AG04449 (cell line): ENCODE results near the gene YTHDC1.

Experiments used
- CTCF ChIA-PET: fragments of 350-600 bp; formaldehyde crosslinking; extraction: SDS; loops from one replicate; lab custom pipeline; 2021; ENCODE audit warnings: antibody characterized with exemption; lab: Yijun Ruan, JAX
- POLR2A ChIA-PET: fragments of 400-600, 350-600 bp; formaldehyde crosslinking; extraction: SDS; loops from one replicate; lab custom pipeline; 2020; ENCODE audit warnings: antibody characterized with exemption, inconsistent platforms; lab: Yijun Ruan, JAX
- DNase-seq: peaks from one replicate; pipeline ENCODE4 v3.0.0-alpha.2; 2010; ENCODE audit warnings: low read depth, low spot score
- H3K4me3 ChIP-seq: 2 replicates; pipeline ENCODE4 v1.5.1; 2011; ENCODE audit warnings: low read depth, mild to moderate bottlenecking, control low read depth, low read length
- CTCF ChIP-seq: IDR thresholded peaks from one replicate; pipeline ENCODE4 v1.5.1; 2011; ENCODE audit warnings: mild to moderate bottlenecking, moderate library complexity, low read length, control low read depth, inconsistent platforms; ENCODE audit not compliant: insufficient read depth; ENCODE audit errors: missing control alignments

YTHDC1 gene

GRCh38 chr4:68338625-68339024 lies 11.3 kb downstream of the YTHDC1 start:
- ChIA-PET POLR2A (no interaction called here), CTCF (interaction anchor here (1.4 kb wide), 1 partner anchor 67 kb away, joined by 3 read pairs; no protein-coding TSS in a partner anchor)
- no peak for DNase-seq
- H3K4me3 ChIP-seq = no peak overlapping the region
- no peak for TF ChIP-seq CTCF

DNA sequence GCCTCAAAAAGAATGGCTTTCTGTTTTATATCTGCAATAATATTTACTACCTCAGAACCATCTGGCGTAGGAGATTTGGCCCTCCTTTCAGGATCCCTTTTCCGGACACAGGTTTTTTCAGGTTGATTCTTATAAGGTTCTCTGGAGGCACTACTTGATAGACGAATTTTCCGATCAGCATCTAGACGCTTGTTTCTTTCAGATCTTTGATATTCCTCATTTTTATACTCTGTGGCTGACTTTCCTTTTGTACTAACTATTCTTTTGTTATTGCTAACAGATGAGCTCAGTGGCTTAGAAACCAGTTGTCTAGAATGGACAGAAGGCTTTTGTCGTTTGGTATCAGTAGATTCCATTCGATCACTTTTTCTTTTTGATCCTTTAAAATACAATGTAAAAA lies 12.4 kb downstream of the YTHDC1 start:
- ChIA-PET CTCF (interaction anchor here (1.2 to 1.4 kb wide), 2 partner anchors 38 to 66 kb away, joined by 3 to 5 read pairs; no protein-coding TSS in a partner anchor), POLR2A (no interaction called here)
- no peak overlapping the region for H3K4me3 ChIP-seq
- no peak for TF ChIP-seq CTCF
- DNase-seq = no peak

- H3K4me3 ChIP-seq = no peak overlapping the region
- no peak for DNase-seq
- no peak for TF ChIP-seq CTCF
- ChIA-PET POLR2A (no interaction called here), CTCF (interaction anchor here (1.2 kb wide), 1 partner anchor 39 kb away, joined by 5 read pairs; no protein-coding TSS in a partner anchor)
Measured at GRCh38 chr4:68337004-68337403, 12.9 kb downstream of the YTHDC1 start.

DNA sequence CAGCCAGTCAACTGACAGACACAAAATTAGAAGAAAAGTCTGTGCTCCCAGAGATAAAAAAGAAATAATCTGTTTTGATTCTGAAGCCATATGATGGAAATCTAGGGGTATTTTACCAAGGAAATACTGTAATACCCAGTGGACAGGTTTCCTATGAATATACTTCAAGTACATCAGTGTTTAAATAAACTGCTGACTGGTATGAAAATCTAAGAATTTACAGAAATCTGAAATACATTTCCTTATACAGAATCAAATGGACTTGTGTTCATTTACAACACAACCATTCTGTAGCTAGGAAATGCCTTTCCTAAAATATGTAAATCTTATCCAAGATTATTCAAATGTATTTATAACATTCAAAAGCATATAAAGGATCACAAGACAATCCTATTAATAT lies 13.4 kb downstream of the YTHDC1 start:
- no peak for TF ChIP-seq CTCF
- H3K4me3 ChIP-seq = no peak overlapping the region
- CTCF ChIA-PET = no interaction called here
- POLR2A ChIA-PET = no interaction called here
- no peak for DNase-seq

DNA sequence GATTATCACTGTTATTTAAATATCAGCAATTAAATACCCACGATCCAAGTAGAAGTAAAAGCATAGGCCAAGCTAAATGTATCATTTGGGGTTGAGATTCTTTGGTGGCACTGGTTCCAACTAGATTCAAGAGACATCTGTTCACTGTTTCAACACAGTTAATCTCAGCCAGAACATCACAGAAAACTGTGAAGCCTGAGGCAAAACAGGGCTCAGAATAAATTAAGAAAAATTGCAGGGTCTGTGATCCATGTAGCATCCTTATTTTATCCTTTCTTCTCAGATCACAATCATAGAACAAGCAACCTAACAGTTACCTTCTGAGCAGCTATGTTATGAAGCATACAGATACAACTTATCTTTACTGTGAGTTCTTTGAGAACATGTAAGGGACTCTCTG lies 23.7 kb downstream of the YTHDC1 start:
- no peak overlapping the region for H3K4me3 ChIP-seq
- POLR2A ChIA-PET = no interaction called here
- no peak for TF ChIP-seq CTCF
- CTCF ChIA-PET = interaction anchor here (1.6 kb wide), 1 partner anchor 50 kb away, joined by 8 read pairs; no protein-coding TSS in a partner anchor
- no peak for DNase-seq

DNA sequence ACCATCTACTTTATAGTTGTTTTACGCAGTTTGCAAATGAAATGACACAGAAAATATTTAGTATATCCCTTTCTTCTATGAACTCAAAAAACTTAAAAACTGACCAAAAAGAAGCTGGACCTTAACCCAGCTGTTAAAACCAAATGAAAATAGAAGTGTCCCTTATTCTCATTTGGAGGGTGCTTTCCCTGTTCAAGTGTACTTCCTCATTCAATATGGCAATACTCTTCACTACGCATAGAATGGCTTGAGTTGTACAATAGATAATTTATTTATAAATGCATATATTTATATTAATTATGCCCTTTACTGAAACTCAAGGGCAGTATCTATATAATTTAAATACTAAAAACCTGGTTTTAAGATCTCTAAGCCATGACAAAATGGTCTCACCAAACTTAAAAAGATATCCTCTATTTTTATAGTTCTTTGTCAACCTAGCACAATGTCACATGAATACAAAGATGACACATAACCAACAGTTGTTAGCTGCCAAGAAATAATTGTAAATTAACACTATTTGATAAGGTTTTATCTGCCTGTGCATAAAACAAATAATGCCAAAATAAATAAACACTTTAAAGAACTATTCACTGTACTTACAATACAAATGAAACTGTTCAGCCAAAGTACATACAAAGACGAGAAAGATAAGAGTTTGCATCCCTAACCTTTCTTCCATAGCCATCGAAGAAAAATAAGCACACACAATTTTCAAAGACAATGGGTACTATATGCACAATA lies 25.2 kb downstream of the YTHDC1 start:
- POLR2A ChIA-PET = no interaction called here
- TF ChIP-seq CTCF = no peak
- no peak overlapping the region for H3K4me3 ChIP-seq
- no peak for DNase-seq
- CTCF ChIA-PET = interaction anchor here (1.6 to 4.2 kb wide), 2 partner anchors 51 to 52 kb away, joined by 8 to 19 read pairs; no protein-coding TSS in a partner anchor
